ENCODE results near the gene ABL1.

The ABL1 gene

GRCh38 chr9:130878295-130878694, 43.2 kb downstream of the ABL1 start:
- DNase-seq = no peak
- no peak overlapping the region for H3K27ac ChIP-seq (ENCODE audit: insufficient read depth in 1 of 2, low read depth in 1 of 2, low read length in 2 of 2, poor library complexity in 1 of 2, severe bottlenecking in 2 of 2)
- H3K9me3 ChIP-seq (ENCODE audit: control extremely low read depth in 1 of 5, control insufficient read depth in 4 of 5, insufficient read depth in 2 of 5, low read depth in 1 of 5, low read length in 4 of 5) = no peaks in the 10 kb centered on the region
- no peak overlapping the region for H3K4me3 ChIP-seq (ENCODE audit: control insufficient read depth in 1 of 7, extremely low read depth in 1 of 7, insufficient read depth in 4 of 7, low read depth in 2 of 7, low read length in 6 of 7)
- H3K4me1 ChIP-seq (ENCODE audit: control extremely low read depth in 1 of 4, control insufficient read depth in 4 of 4, insufficient read depth in 4 of 4, low read length in 3 of 4) = no peaks in the 10 kb centered on the region
- WGBS (ENCODE audit: insufficient coverage) = 100% methylated on average over 6 of the region's 6 CpGs
- H3K27me3 ChIP-seq (replicated peaks in 2 of 5; ENCODE audit: control insufficient read depth in 4 of 5, insufficient read depth in 5 of 5, low read length in 4 of 5) = no peaks in the 10 kb centered on the region
- POLR2A ChIA-PET = interaction anchor here (0.6 kb wide), 1 partner anchor 182 kb away, joined by 4 read pairs; no protein-coding TSS in a partner anchor
- peaks cover 24 to 71% (median 52%) of the 10 kb centered on the region in 4 experiments for H3K36me3 ChIP-seq (ENCODE audit: control insufficient read depth in 4 of 4, insufficient read depth in 4 of 4, low read length in 3 of 4)
- CTCF ChIA-PET = interaction anchor here (1.1 to 1.2 kb wide), 2 partner anchors 9 to 120 kb away, joined by 3 to 4 read pairs; no protein-coding TSS in a partner anchor

GRCh38 chr9:130879863-130880411, 44.9 kb downstream of the ABL1 start:
- WGBS (ENCODE audit: insufficient coverage) = 100% methylated on average over 5 of the region's 9 CpGs
- ChIA-PET POLR2A (no interaction called here), CTCF (interaction anchor here (1.4 kb wide), 1 partner anchor 10 kb away, joined by 5 read pairs; no protein-coding TSS in a partner anchor)
- Histone ChIP-seq H3K4me1 (ENCODE audit: control extremely low read depth in 1 of 4, control insufficient read depth in 4 of 4, insufficient read depth in 4 of 4, low read length in 3 of 4) (no peaks in the 10 kb centered on the region), H3K9me3 (ENCODE audit: control extremely low read depth in 1 of 5, control insufficient read depth in 4 of 5, insufficient read depth in 2 of 5, low read depth in 1 of 5, low read length in 4 of 5) (no peaks in the 10 kb centered on the region), H3K27me3 (replicated peaks in 2 of 5; ENCODE audit: control insufficient read depth in 4 of 5, insufficient read depth in 5 of 5, low read length in 4 of 5) (no peaks in the 10 kb centered on the region), H3K4me3 (ENCODE audit: control insufficient read depth in 1 of 7, extremely low read depth in 1 of 7, insufficient read depth in 4 of 7, low read depth in 2 of 7, low read length in 6 of 7) (no peak overlapping the region), H3K27ac (ENCODE audit: insufficient read depth in 1 of 2, low read depth in 1 of 2, low read length in 2 of 2, poor library complexity in 1 of 2, severe bottlenecking in 2 of 2) (no peak overlapping the region), H3K36me3 (ENCODE audit: control insufficient read depth in 4 of 4, insufficient read depth in 4 of 4, low read length in 3 of 4) (peaks cover 18 to 71% (median 55%) of the 10 kb centered on the region in 4 experiments)
- DNase-seq = no peak

- ChIA-PET POLR2A (no interaction called here), CTCF (interaction anchor here (1.4 kb wide), 2 partner anchors 9 to 12 kb away, joined by 5 read pairs; no protein-coding TSS in a partner anchor)
- DNase-seq = no peak
- Histone ChIP-seq H3K36me3 (ENCODE audit: control insufficient read depth in 4 of 4, insufficient read depth in 4 of 4, low read length in 3 of 4) (peaks cover 18 to 74% (median 59%) of the 10 kb centered on the region in 4 experiments), H3K4me3 (ENCODE audit: control insufficient read depth in 1 of 7, extremely low read depth in 1 of 7, insufficient read depth in 4 of 7, low read depth in 2 of 7, low read length in 6 of 7) (no peak overlapping the region), H3K4me1 (ENCODE audit: control extremely low read depth in 1 of 4, control insufficient read depth in 4 of 4, insufficient read depth in 4 of 4, low read length in 3 of 4) (no peaks in the 10 kb centered on the region), H3K27me3 (replicated peaks in 2 of 5; ENCODE audit: control insufficient read depth in 4 of 5, insufficient read depth in 5 of 5, low read length in 4 of 5) (no peaks in the 10 kb centered on the region), H3K9me3 (ENCODE audit: control extremely low read depth in 1 of 5, control insufficient read depth in 4 of 5, insufficient read depth in 2 of 5, low read depth in 1 of 5, low read length in 4 of 5) (no peaks in the 10 kb centered on the region), H3K27ac (ENCODE audit: insufficient read depth in 1 of 2, low read depth in 1 of 2, low read length in 2 of 2, poor library complexity in 1 of 2, severe bottlenecking in 2 of 2) (no peak overlapping the region)
- WGBS (ENCODE audit: insufficient coverage) = 94% methylated on average over 14 of the region's 16 CpGs
Observed at GRCh38 chr9:130880599-130881220, 45.7 kb downstream of the ABL1 start.

GRCh38 chr9:130881516-130881915, 46.5 kb downstream of the ABL1 start:
- no peak overlapping the region for H3K27ac ChIP-seq (ENCODE audit: insufficient read depth in 1 of 2, low read depth in 1 of 2, low read length in 2 of 2, poor library complexity in 1 of 2, severe bottlenecking in 2 of 2)
- peaks cover 18 to 82% (median 66%) of the 10 kb centered on the region in 4 experiments for H3K36me3 ChIP-seq (ENCODE audit: control insufficient read depth in 4 of 4, insufficient read depth in 4 of 4, low read length in 3 of 4)
- no peaks in the 10 kb centered on the region for H3K4me1 ChIP-seq (ENCODE audit: control extremely low read depth in 1 of 4, control insufficient read depth in 4 of 4, insufficient read depth in 4 of 4, low read length in 3 of 4)
- no peaks in the 10 kb centered on the region for H3K27me3 ChIP-seq (replicated peaks in 2 of 5; ENCODE audit: control insufficient read depth in 4 of 5, insufficient read depth in 5 of 5, low read length in 4 of 5)
- no peaks in the 10 kb centered on the region for H3K9me3 ChIP-seq (ENCODE audit: control extremely low read depth in 1 of 5, control insufficient read depth in 4 of 5, insufficient read depth in 2 of 5, low read depth in 1 of 5, low read length in 4 of 5)
- DNase-seq = no peak
- ChIA-PET CTCF (interaction anchor here (1.4 kb wide), 2 partner anchors 9 to 13 kb away, joined by 5 read pairs; no protein-coding TSS in a partner anchor), POLR2A (no interaction called here)
- no CpG with 5 or more reads among the region's 6 CpGs for WGBS (ENCODE audit: insufficient coverage)
- H3K4me3 ChIP-seq (ENCODE audit: control insufficient read depth in 1 of 7, extremely low read depth in 1 of 7, insufficient read depth in 4 of 7, low read depth in 2 of 7, low read length in 6 of 7) = no peak overlapping the region

- H3K9me3 ChIP-seq (ENCODE audit: control extremely low read depth in 1 of 5, control insufficient read depth in 4 of 5, insufficient read depth in 2 of 5, low read depth in 1 of 5, low read length in 4 of 5) = no peaks in the 10 kb centered on the region
- H3K4me1 ChIP-seq (ENCODE audit: control extremely low read depth in 1 of 4, control insufficient read depth in 4 of 4, insufficient read depth in 4 of 4, low read length in 3 of 4) = no peaks in the 10 kb centered on the region
- POLR2A ChIA-PET = no interaction called here
- DNase-seq = no peak
- no peaks in the 10 kb centered on the region for H3K27me3 ChIP-seq (replicated peaks in 2 of 5; ENCODE audit: control insufficient read depth in 4 of 5, insufficient read depth in 5 of 5, low read length in 4 of 5)
- H3K27ac ChIP-seq (ENCODE audit: insufficient read depth in 1 of 2, low read depth in 1 of 2, low read length in 2 of 2, poor library complexity in 1 of 2, severe bottlenecking in 2 of 2) = no peak overlapping the region
- WGBS (ENCODE audit: insufficient coverage) = 98% methylated on average over 8 of the region's 15 CpGs
- H3K36me3 ChIP-seq (ENCODE audit: control insufficient read depth in 4 of 4, insufficient read depth in 4 of 4, low read length in 3 of 4) = peaks cover 20 to 91% (median 70%) of the 10 kb centered on the region in 4 experiments
- CTCF ChIA-PET = interaction anchor here (1.1 to 1.7 kb wide), 2 partner anchors 12 to 18 kb away, joined by 3 to 4 read pairs; no protein-coding TSS in a partner anchor
- no peak overlapping the region for H3K4me3 ChIP-seq (ENCODE audit: control insufficient read depth in 1 of 7, extremely low read depth in 1 of 7, insufficient read depth in 4 of 7, low read depth in 2 of 7, low read length in 6 of 7)
Observed at GRCh38 chr9:130882696-130883225, 47.7 kb downstream of the ABL1 start.

- ChIA-PET POLR2A (no interaction called here), CTCF (interaction anchor here (1.0 to 1.7 kb wide), 3 partner anchors 13 to 19 kb away, joined by 3 to 4 read pairs (median 3); no protein-coding TSS in a partner anchor)
- H3K27ac ChIP-seq (ENCODE audit: insufficient read depth in 1 of 2, low read depth in 1 of 2, low read length in 2 of 2, poor library complexity in 1 of 2, severe bottlenecking in 2 of 2) = no peak overlapping the region
- peaks cover 20 to 92% (median 69%) of the 10 kb centered on the region in 4 experiments for H3K36me3 ChIP-seq (ENCODE audit: control insufficient read depth in 4 of 4, insufficient read depth in 4 of 4, low read length in 3 of 4)
- H3K4me3 ChIP-seq (ENCODE audit: control insufficient read depth in 1 of 7, extremely low read depth in 1 of 7, insufficient read depth in 4 of 7, low read depth in 2 of 7, low read length in 6 of 7) = no peak overlapping the region
- 100% methylated on average over 1 of the region's 5 CpGs for WGBS (ENCODE audit: insufficient coverage)
- H3K9me3 ChIP-seq (ENCODE audit: control extremely low read depth in 1 of 5, control insufficient read depth in 4 of 5, insufficient read depth in 2 of 5, low read depth in 1 of 5, low read length in 4 of 5) = no peaks in the 10 kb centered on the region
- H3K4me1 ChIP-seq (ENCODE audit: control extremely low read depth in 1 of 4, control insufficient read depth in 4 of 4, insufficient read depth in 4 of 4, low read length in 3 of 4) = no peaks in the 10 kb centered on the region
- no peak for DNase-seq
- no peaks in the 10 kb centered on the region for H3K27me3 ChIP-seq (replicated peaks in 2 of 5; ENCODE audit: control insufficient read depth in 4 of 5, insufficient read depth in 5 of 5, low read length in 4 of 5)
Observed at GRCh38 chr9:130883479-130883878, 48.4 kb downstream of the ABL1 start.

- no peaks in the 10 kb centered on the region for H3K4me1 ChIP-seq (ENCODE audit: control extremely low read depth in 1 of 4, control insufficient read depth in 4 of 4, insufficient read depth in 4 of 4, low read length in 3 of 4)
- CTCF ChIA-PET = interaction anchor here (1.0 kb wide), 1 partner anchor 17 kb away, joined by 3 read pairs; no protein-coding TSS in a partner anchor
- H3K36me3 ChIP-seq (ENCODE audit: control insufficient read depth in 4 of 4, insufficient read depth in 4 of 4, low read length in 3 of 4) = peaks cover 19 to 91% (median 68%) of the 10 kb centered on the region in 4 experiments
- DNase-seq = no peak
- no peaks in the 10 kb centered on the region for H3K27me3 ChIP-seq (replicated peaks in 2 of 5; ENCODE audit: control insufficient read depth in 4 of 5, insufficient read depth in 5 of 5, low read length in 4 of 5)
- H3K9me3 ChIP-seq (ENCODE audit: control extremely low read depth in 1 of 5, control insufficient read depth in 4 of 5, insufficient read depth in 2 of 5, low read depth in 1 of 5, low read length in 4 of 5) = no peaks in the 10 kb centered on the region
- POLR2A ChIA-PET = no interaction called here
- no peak overlapping the region for H3K27ac ChIP-seq (ENCODE audit: insufficient read depth in 1 of 2, low read depth in 1 of 2, low read length in 2 of 2, poor library complexity in 1 of 2, severe bottlenecking in 2 of 2)
- no peak overlapping the region for H3K4me3 ChIP-seq (ENCODE audit: control insufficient read depth in 1 of 7, extremely low read depth in 1 of 7, insufficient read depth in 4 of 7, low read depth in 2 of 7, low read length in 6 of 7)
- 96% methylated on average over 12 of the region's 25 CpGs for WGBS (ENCODE audit: insufficient coverage)
Observed at GRCh38 chr9:130884111-130884531, 49.1 kb downstream of the ABL1 start.
